C4-2B (cell line): ENCODE results near the gene NAA60.

Source experiments
- H3K27ac ChIP-seq: fragments of 450-650 bp; 2 replicates; pipeline ENCODE4 v1.5.1; 2017
- CTCF ChIP-seq: fragments of 450-650 bp; conservative IDR thresholded peaks from 2 replicates; pipeline ENCODE4 v1.5.1; 2017; ENCODE audit warnings: mild to moderate bottlenecking
- ZFX ChIP-seq: fragments of 450-650 bp; IDR thresholded peaks from 2 replicates; pipeline ENCODE4 v1.6.1; 2017

Gene NAA60

GRCh38 chr16:3511286-3512180 is 68.1 kb downstream of the NAA60 start:
- no peak for TF ChIP-seq ZFX
- TF ChIP-seq CTCF = no peak
- no peak overlapping the region for H3K27ac ChIP-seq

- TF ChIP-seq CTCF (no peak), ZFX (no peak)
- H3K27ac ChIP-seq = no peak overlapping the region
Observed at GRCh38 chr16:3513892-3514583, 70.6 kb downstream of the NAA60 start.

GRCh38 chr16:3514621-3515020 is 71.1 kb downstream of the NAA60 start:
- no peak overlapping the region for H3K27ac ChIP-seq
- TF ChIP-seq ZFX (no peak), CTCF (no peak)

- H3K27ac ChIP-seq = no peak overlapping the region
- no peak for TF ChIP-seq ZFX
- TF ChIP-seq CTCF = no peak
Observed at GRCh38 chr16:3515897-3516296, 72.4 kb downstream of the NAA60 start.

- TF ChIP-seq CTCF (no peak), ZFX (no peak)
- H3K27ac ChIP-seq = no peak overlapping the region
Observed at GRCh38 chr16:3518292-3518985, 75.0 kb downstream of the NAA60 start.

GRCh38 chr16:3518986-3519348 is 75.5 kb downstream of the NAA60 start:
- no peak overlapping the region for H3K27ac ChIP-seq
- no peak for TF ChIP-seq ZFX
- TF ChIP-seq CTCF = no peak

- H3K27ac ChIP-seq = no peak overlapping the region
- no peak for TF ChIP-seq CTCF
- TF ChIP-seq ZFX = no peak
Observed at GRCh38 chr16:3519581-3519980, 76.1 kb downstream of the NAA60 start.
